GM18505 (cell line): ENCODE measurements around the gene TCF15.
A peak's percentile ranks its signal among the peaks of the same experiment; 100 is the strongest.

Source experiments
- ATAC-seq: cut with Tn5 transposase; IDR thresholded peaks from one replicate; pipeline ENCODE4 v1.9.1; 2021; ENCODE audit not compliant: unreplicated experiment
- POLR2A ChIP-seq: IDR thresholded peaks from 4 replicates; pipeline ENCODE4 v1.6.1; 2011; ENCODE audit warnings: borderline replicate concordance; ENCODE audit not compliant: insufficient read depth, insufficient read length; ENCODE audit errors: extremely low read depth

TCF15 gene

GRCh38 chr20:610130-611046 is at the start of gene TCF15:
Gene TCF15, minus strand, starts transcription at chr20:610309. Its CDS starts 72 bp downstream, at chr20:610237.
- ATAC-seq, result no peak
- no peak for TF ChIP-seq POLR2A

- no peak for TF ChIP-seq POLR2A
- no peak for ATAC-seq
Observed at GRCh38 chr20:658731-659291, 48.7 kb upstream of the TCF15 start.

GRCh38 chr20:658202-658601 is 48.1 kb upstream of the TCF15 start:
- ATAC-seq, result no peak
- no peak for TF ChIP-seq POLR2A

- no peak for ATAC-seq
- TF ChIP-seq POLR2A, result no peak
Observed at GRCh38 chr20:655726-656624, 45.9 kb upstream of the TCF15 start.

- no peak for ATAC-seq
- TF ChIP-seq POLR2A, result no peak
Observed at GRCh38 chr20:654417-654750, 44.3 kb upstream of the TCF15 start.

GRCh38 chr20:653590-654416 is 43.7 kb upstream of the TCF15 start:
- TF ChIP-seq POLR2A, result no peak
- no peak for ATAC-seq

GRCh38 chr20:653110-653589 is 43.0 kb upstream of the TCF15 start, which contains the start of gene SRXN1:
Gene SRXN1, minus strand, starts transcription at chr20:653200. Its CDS starts 15 bp downstream, at chr20:653185.
- peak; percentile 74 for TF ChIP-seq POLR2A
- peak; percentile 87 for ATAC-seq

- TF ChIP-seq POLR2A, result no peak
- no peak for ATAC-seq
Observed at GRCh38 chr20:652615-653109, 42.6 kb upstream of the TCF15 start.

GRCh38 chr20:651713-652614 is 41.9 kb upstream of the TCF15 start:
- no peak for TF ChIP-seq POLR2A
- ATAC-seq, result no peak

- TF ChIP-seq POLR2A, result no peak
- no peak for ATAC-seq
Observed at GRCh38 chr20:650954-651353, 40.8 kb upstream of the TCF15 start.

- TF ChIP-seq POLR2A, result no peak
- ATAC-seq, result no peak
Observed at GRCh38 chr20:650281-650680, 40.2 kb upstream of the TCF15 start.
